PC-3 (cell line): ENCODE measurements around the gene ZNF436.

Experiments used
- CTCF ChIP-seq: fragments of 300-600 bp; sonication (generic); conservative IDR thresholded peaks from 2 replicates; pipeline ENCODE4 v1.5.1; 2017; ENCODE audit warnings: antibody characterized with exemption, low read depth, mild to moderate bottlenecking, low read length
- EZH2 ChIP-seq: fragments of 300-600 bp; sonication (generic); IDR thresholded peaks from one replicate; pipeline ENCODE4 v1.6.1; 2017; ENCODE audit warnings: antibody characterized with exemption, mild to moderate bottlenecking, low read length; ENCODE audit not compliant: unreplicated experiment
- EZH2phosphoT487 ChIP-seq: fragments of 300-600 bp; sonication (generic); IDR thresholded peaks from 2 replicates; pipeline ENCODE4 v1.6.1; 2018; ENCODE audit warnings: mild to moderate bottlenecking, antibody characterized with exemption, low read length, borderline replicate concordance

DNA sequence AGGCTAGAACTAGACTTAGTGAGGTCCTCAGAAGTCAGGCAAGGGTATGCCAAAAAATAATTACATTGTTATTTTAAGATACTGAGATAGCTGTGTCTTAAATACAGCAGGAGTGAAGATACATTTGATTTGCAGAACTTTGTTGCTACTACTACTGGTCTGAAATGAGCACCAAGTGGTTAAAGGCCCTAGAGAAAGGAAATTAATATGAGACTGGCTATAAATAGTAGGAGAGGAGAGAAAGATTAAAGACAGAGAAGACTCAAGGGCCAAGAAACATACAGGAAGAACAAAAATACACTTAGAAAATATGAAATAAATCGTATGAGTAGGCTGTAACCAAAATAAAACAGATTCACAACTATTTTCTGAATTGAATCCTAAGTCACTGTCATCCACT, 46.9 kb downstream of the ZNF436 start:
- TF ChIP-seq CTCF, result no peak
- TF ChIP-seq EZH2phosphoT487, result no peak
- TF ChIP-seq EZH2, result no peak
